HG03175 (cell line): ENCODE measurements around the gene ZNF106.

ENCODE experiments used
- ATAC-seq: cut with Tn5 transposase; IDR thresholded peaks from one replicate; pipeline ENCODE4 v1.9.1; 2021; ENCODE audit warnings: mild to moderate bottlenecking, moderate library complexity; ENCODE audit not compliant: unreplicated experiment

The ZNF106 gene

GRCh38 chr15:42490671-42491538, at the start of gene ZNF106:
Gene ZNF106, minus strand, starts transcription at chr15:42491141. Its CDS starts 18,852 bp downstream, at chr15:42472289.
- ATAC-seq: no peak

- ATAC-seq: no peak
Observed at GRCh38 chr15:42533246-42533645, 42.3 kb upstream of the ZNF106 start.

- ATAC-seq: no peak
Observed at GRCh38 chr15:42528970-42529369, 38.0 kb upstream of the ZNF106 start.

- no peak for ATAC-seq
Observed at GRCh38 chr15:42523331-42523730, 32.4 kb upstream of the ZNF106 start.

GRCh38 chr15:42511007-42511391, 20.1 kb upstream of the ZNF106 start:
- ATAC-seq: no peak

- no peak for ATAC-seq
Observed at GRCh38 chr15:42510258-42511006, 19.5 kb upstream of the ZNF106 start.

- ATAC-seq: no peak
Observed at GRCh38 chr15:42508263-42508690, 17.3 kb upstream of the ZNF106 start.

GRCh38 chr15:42507514-42507913, 16.6 kb upstream of the ZNF106 start:
- no peak for ATAC-seq

GRCh38 chr15:42504631-42505030, 13.7 kb upstream of the ZNF106 start:
- ATAC-seq: no peak

- ATAC-seq: no peak
Observed at GRCh38 chr15:42503825-42504224, 12.9 kb upstream of the ZNF106 start.

- ATAC-seq: no peak
Observed at GRCh38 chr15:42502477-42502876, 11.5 kb upstream of the ZNF106 start.

GRCh38 chr15:42499858-42500609, 9.1 kb upstream of the ZNF106 start:
- no peak for ATAC-seq

GRCh38 chr15:42498212-42499068, 7.5 kb upstream of the ZNF106 start:
- ATAC-seq: no peak

- peak; percentile 87 for ATAC-seq
Observed at GRCh38 chr15:42495361-42496212, 4.6 kb upstream of the ZNF106 start, which contains the start of gene SNAP23. Gene SNAP23, plus strand, starts transcription at chr15:42495634. Its CDS starts 16,213 bp downstream, at chr15:42511847.

- ATAC-seq: no peak
Observed at GRCh38 chr15:42494998-42495360, 4.0 kb upstream of the ZNF106 start.

GRCh38 chr15:42493679-42494078, 2.7 kb upstream of the ZNF106 start:
- ATAC-seq: no peak

GRCh38 chr15:42491539-42492225, 741 bp upstream of the ZNF106 start:
- ATAC-seq: no peak

- no peak for ATAC-seq
Observed at GRCh38 chr15:42490291-42490670, 660 bp downstream of the ZNF106 start.

GRCh38 chr15:42483677-42484076, 7.3 kb downstream of the ZNF106 start:
- no peak for ATAC-seq
